HepG2 (cell line): ENCODE measurements around the gene ESYT2. TPM values are rescaled to one million over a fixed set of nuclear protein-coding genes. Genes with fewer than 3 reads are reported as not detected.
A peak's percentile ranks its signal among the peaks of the same experiment; 100 is the strongest.

Experiments
- ATAC-seq: fragments of 200-7000 bp; cut with Tn5 transposase; 3 replicates; pipeline ENCODE4 v1.9.1; 2020; ENCODE audit warnings: mild to moderate bottlenecking, moderate library complexity
- BruUV-seq: library from RNA; stranded (reverse); fragments of 400-500 nt; replicated peaks from 2 replicates; lab custom pipeline; 2021; lab: Mats Ljungman, UMichigan
- CTCF ChIA-PET: fragments of 300-600 bp; formaldehyde crosslinking; extraction: SDS; loops from one replicate; lab custom pipeline; 2021; ENCODE audit warnings: low total read pairs, inconsistent platforms, low intra/inter-chr PET ratio; lab: Yijun Ruan, JAX
- POLR2A ChIA-PET: fragments of 350-600 bp; sonication (Branson Sonifier 250); formaldehyde crosslinking; loops from one replicate; lab custom pipeline; 2020; ENCODE audit warnings: antibody characterized with exemption, inconsistent platforms; lab: Yijun Ruan, JAX
- DNase-seq: peaks from one replicate; pipeline ENCODE4 v3.0.0-alpha.2; 2015; ENCODE audit warnings: low spot score
- FAIRE-seq: peaks from 3 replicates; lab custom pipeline; 2011; peaks lifted over from hg19 to GRCh38; lab: Jason Lieb, UNC
- H2AFZ ChIP-seq: one replicate; pipeline ENCODE4 v1.6.1; 2011; ENCODE audit warnings: low read length, inconsistent platforms
- H3K27ac ChIP-seq: fragments of 300-600 bp; 3 replicates; pipeline ENCODE4 v1.8.0; 2011; ENCODE audit warnings: mixed run types, mild to moderate bottlenecking, mixed read lengths, low read length, inconsistent platforms; ENCODE audit not compliant: insufficient read depth; ENCODE audit errors: extremely low read length
- H3K27me3 ChIP-seq, 2 experiments: fragments of 200-600 bp in 1 of 2; 2 replicates in 1 of 2; 3 replicates in 1 of 2; pipeline versions ENCODE4 v1.6.0 to v1.8.0; 2011; ENCODE audit warnings: low read length in 2 of 2, mild to moderate bottlenecking in 2 of 2, moderate library complexity in 2 of 2, inconsistent platforms in 1 of 2; ENCODE audit not compliant: insufficient read depth in 2 of 2, control insufficient read depth in 1 of 2
- H3K36me3 ChIP-seq, 2 experiments: fragments of 200-600 bp in 1 of 2; replicated peaks in 1 of 2; 2 replicates in 1 of 2; 3 replicates in 1 of 2; pipeline versions ENCODE4 v1.5.1 to v1.8.0; 2011; ENCODE audit warnings: low read length in 2 of 2, inconsistent platforms in 1 of 2; ENCODE audit not compliant: insufficient read depth in 2 of 2, control insufficient read depth in 1 of 2
- H3K4me1 ChIP-seq: 2 replicates; pipeline ENCODE4 v1.5.1; 2012; ENCODE audit warnings: low read length, inconsistent platforms; ENCODE audit not compliant: insufficient read depth
- H3K4me2 ChIP-seq: 2 replicates; pipeline ENCODE4 v1.6.0; 2011; ENCODE audit warnings: low read depth, low read length, inconsistent platforms
- H3K4me3 ChIP-seq, 3 experiments: fragments of 200-600 bp in 1 of 3; sonication (generic), shearing (Covaris generic) in 1 of 3; replicated peaks in 1 of 3; 2 replicates each; pipeline ENCODE4 v1.5.1; 2011 to 2016; ENCODE audit warnings: low read length in 3 of 3, inconsistent platforms in 2 of 3, low read depth in 2 of 3, mild to moderate bottlenecking in 2 of 3, control low read depth in 1 of 3, mixed read lengths in 1 of 3; ENCODE audit not compliant: insufficient read depth in 1 of 3
- H3K79me2 ChIP-seq: one replicate; pipeline ENCODE4 v1.6.1; 2011; ENCODE audit warnings: low read length, inconsistent platforms; ENCODE audit not compliant: insufficient read depth
- H3K9ac ChIP-seq: 2 replicates; pipeline ENCODE4 v1.6.0; 2011; ENCODE audit warnings: mild to moderate bottlenecking, low read depth, low read length, inconsistent platforms; ENCODE audit not compliant: insufficient read depth
- H3K9me3 ChIP-seq: 2 replicates; pipeline ENCODE4 v1.5.1; 2012; ENCODE audit warnings: mild to moderate bottlenecking, low read length
- H4K20me1 ChIP-seq: 2 replicates; pipeline ENCODE4 v1.6.0; 2011; ENCODE audit warnings: inconsistent platforms, mild to moderate bottlenecking, low read length, moderate library complexity; ENCODE audit not compliant: insufficient read depth
- JARID2 ChIP-seq: sonication (generic); formaldehyde crosslinking; IDR thresholded peaks from 2 replicates; pipeline ENCODE4 v1.8.1; 2023; ENCODE audit warnings: missing genetic modification reagents, inconsistent platforms; ENCODE audit not compliant: insufficient replicate concordance
- MIXL1 ChIP-seq: IDR thresholded peaks from 2 replicates; pipeline ENCODE4 v1.6.1; 2016
- NR2F6 ChIP-seq, 2 experiments: IDR thresholded peaks; 2 replicates each; pipeline ENCODE4 v1.6.1; 2016; ENCODE audit warnings: antibody characterized with exemption in 1 of 2, mild to moderate bottlenecking in 1 of 2
- POGZ ChIP-seq: sonication (generic); formaldehyde crosslinking; IDR thresholded peaks from 2 replicates; pipeline ENCODE4 v1.4.0; 2020; ENCODE audit warnings: mild to moderate bottlenecking, missing genetic modification reagents
- RORA ChIP-seq: sonication (generic); formaldehyde crosslinking; IDR thresholded peaks from 2 replicates; pipeline ENCODE4 v1.5.0; 2020; ENCODE audit warnings: mild to moderate bottlenecking, missing genetic modification reagents, moderate library complexity
- SOX13 ChIP-seq, 3 experiments: fragments of 450-650 bp in 1 of 3; sonication (generic) in 1 of 3; formaldehyde crosslinking in 1 of 3; IDR thresholded peaks in 2 of 3; conservative IDR thresholded peaks in 1 of 3; 2 replicates each; pipeline versions ENCODE4 v1.5.0 to v1.6.1; 2016 to 2020; ENCODE audit warnings: antibody characterized with exemption in 1 of 3, mild to moderate bottlenecking in 1 of 3, missing compliant biosample characterization in 1 of 3, missing genetic modification reagents in 1 of 3, moderate library complexity in 1 of 3
- ZBTB38 ChIP-seq: sonication (generic); formaldehyde crosslinking; IDR thresholded peaks from 2 replicates; pipeline ENCODE4 v1.5.1; 2020; ENCODE audit warnings: mild to moderate bottlenecking, missing genetic modification reagents
- ZFYVE20 ChIP-seq: sonication (generic); formaldehyde crosslinking; IDR thresholded peaks from 2 replicates; pipeline ENCODE4 v1.8.0; 2023; ENCODE audit warnings: low read depth, mild to moderate bottlenecking, moderate library complexity, missing genetic modification reagents, borderline replicate concordance
- ZNF205 ChIP-seq: IDR thresholded peaks from 2 replicates; pipeline ENCODE4 v1.6.1; 2018; ENCODE audit warnings: missing biosample characterization, missing genetic modification reagents
- ZNF263 ChIP-seq: sonication (generic); formaldehyde crosslinking; IDR thresholded peaks from 2 replicates; pipeline ENCODE4 v1.4.0; 2020; ENCODE audit warnings: missing genetic modification reagents
- WGBS: methylation state at CpG from one replicate; pipeline ENCODE4 v1.1.6; 2017; ENCODE audit warnings: low lambda C conversion rate; 5-methylcytosine and 5-hydroxymethylcytosine counted together
- in situ Hi-C: cut with HindIII; loops from 2 replicates; pipeline ENCODE4 v1.10.0; 2017; ENCODE audit warnings: low pct_unique_long_range_greater_than_20kb; ENCODE audit not compliant: extremely low pct_ligation_motif_present
- intact Hi-C: fragments of 100-400 bp; cut with micrococcal nuclease; formaldehyde crosslinking; loops from one replicate; pipeline ENCODE4 v1.10.0; 2022; ENCODE audit not compliant: unreplicated experiment
- polyA plus RNA-seq, 8 experiments: library from polyadenylated mRNA; depleted of rRNA in 3 of 8; stranded (reverse) in 7 of 8; unstranded in 1 of 8; fragments of >200 nt; fragmentation: Illumina TruSeq in 4 of 8; extraction: Trizol in 4 of 8; gene quantifications; 2 replicates each; pipeline versions ENCODE4 v1.2.1 to v1.2.3, GENCODE V29; 2011 to 2016; ENCODE audit warnings: low read depth in 4 of 8, missing spikeins in 1 of 8, mixed read lengths in 1 of 8; ENCODE audit not compliant: insufficient read depth in 1 of 8
- total RNA-seq, 5 experiments: library from RNA; depleted of rRNA; stranded (reverse); fragments of >200 nt; fragmentation: Illumina TruSeq; extraction: Trizol; gene quantifications; 2 replicates each; pipeline ENCODE4 v1.2.3, GENCODE V29; 2016; ENCODE audit warnings: low read depth in 1 of 5
- TF ChIP-seq, protein P1 (sequence below): sonication (generic); formaldehyde crosslinking; IDR thresholded peaks from 2 replicates; pipeline ENCODE4 v1.4.0; 2020; ENCODE audit warnings: missing genetic modification reagents
- TF ChIP-seq, protein P2 (sequence below): sonication (generic); formaldehyde crosslinking; IDR thresholded peaks from 2 replicates; pipeline ENCODE4 v1.4.0; 2020; ENCODE audit warnings: missing genetic modification reagents, borderline replicate concordance

Gene ESYT2
- total and polyA plus RNA-seq, 2 of the 13 experiments (the other 11 are each of a cell fraction or from before 2014, with no cell fraction given): 28.5 to 37.3 TPM

- no peak for FAIRE-seq
- 78% methylated on average over 4 of the region's 4 CpGs for WGBS
- BruUV-seq: no TSS peak
These were observed 5.3 kb downstream of the ESYT2 start for GRCh38 chr7:158824028-158824427.

GRCh38 chr7:158821171-158822031 is 7.9 kb downstream of the ESYT2 start:
- peak overlapping the region in 1 of 3 experiments; percentile 22; a peak in 1 of 6 replicates for H3K4me3 ChIP-seq
- 73% methylated on average over 14 of the region's 14 CpGs for WGBS
- TF ChIP-seq ZBTB38 (CRISPR knock-in tag): peak; percentile 55; the same call in 1 of the 2 replicates
- TF ChIP-seq RORA (CRISPR knock-in tag): no peak
- TF ChIP-seq MIXL1 (CRISPR knock-in tag): no peak
- TF ChIP-seq, protein P1, sequence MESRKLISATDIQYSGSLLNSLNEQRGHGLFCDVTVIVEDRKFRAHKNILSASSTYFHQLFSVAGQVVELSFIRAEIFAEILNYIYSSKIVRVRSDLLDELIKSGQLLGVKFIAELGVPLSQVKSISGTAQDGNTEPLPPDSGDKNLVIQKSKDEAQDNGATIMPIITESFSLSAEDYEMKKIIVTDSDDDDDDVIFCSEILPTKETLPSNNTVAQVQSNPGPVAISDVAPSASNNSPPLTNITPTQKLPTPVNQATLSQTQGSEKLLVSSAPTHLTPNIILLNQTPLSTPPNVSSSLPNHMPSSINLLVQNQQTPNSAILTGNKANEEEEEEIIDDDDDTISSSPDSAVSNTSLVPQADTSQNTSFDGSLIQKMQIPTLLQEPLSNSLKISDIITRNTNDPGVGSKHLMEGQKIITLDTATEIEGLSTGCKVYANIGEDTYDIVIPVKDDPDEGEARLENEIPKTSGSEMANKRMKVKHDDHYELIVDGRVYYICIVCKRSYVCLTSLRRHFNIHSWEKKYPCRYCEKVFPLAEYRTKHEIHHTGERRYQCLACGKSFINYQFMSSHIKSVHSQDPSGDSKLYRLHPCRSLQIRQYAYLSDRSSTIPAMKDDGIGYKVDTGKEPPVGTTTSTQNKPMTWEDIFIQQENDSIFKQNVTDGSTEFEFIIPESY (CRISPR knock-in tag): peak; percentile 85
- peak; percentile 39; the same call in 1 of the 2 replicates for TF ChIP-seq ZNF263 (CRISPR knock-in tag)
- no peak for TF ChIP-seq NR2F6 (IDR thresholded peaks at IDR 0.05)
- TF ChIP-seq NR2F6 (CRISPR knock-in tag; IDR thresholded peaks at IDR 0.05): no peak
- no peak for TF ChIP-seq SOX13 (IDR thresholded peaks at IDR 0.05)
- peak in 1 of 2 experiments; percentile 34; a peak in 1 of 4 replicates for TF ChIP-seq SOX13 (CRISPR knock-in tag; conservative IDR thresholded peaks at IDR 0.05 in 1 of 2, IDR thresholded peaks at IDR 0.05 in 1 of 2)
- TF ChIP-seq ZNF205 (CRISPR knock-in tag): no peak

More at GRCh38 chr7:158824028-158824427, 5.3 kb downstream of the ESYT2 start:
- TF ChIP-seq, protein P2, sequence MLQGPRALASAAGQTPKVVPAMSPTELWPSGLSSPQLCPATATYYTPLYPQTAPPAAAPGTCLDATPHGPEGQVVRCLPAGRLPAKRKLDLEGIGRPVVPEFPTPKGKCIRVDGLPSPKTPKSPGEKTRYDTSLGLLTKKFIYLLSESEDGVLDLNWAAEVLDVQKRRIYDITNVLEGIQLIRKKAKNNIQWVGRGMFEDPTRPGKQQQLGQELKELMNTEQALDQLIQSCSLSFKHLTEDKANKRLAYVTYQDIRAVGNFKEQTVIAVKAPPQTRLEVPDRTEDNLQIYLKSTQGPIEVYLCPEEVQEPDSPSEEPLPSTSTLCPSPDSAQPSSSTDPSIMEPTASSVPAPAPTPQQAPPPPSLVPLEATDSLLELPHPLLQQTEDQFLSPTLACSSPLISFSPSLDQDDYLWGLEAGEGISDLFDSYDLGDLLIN (CRISPR knock-in tag): no peak
- no peak for TF ChIP-seq JARID2 (CRISPR knock-in tag)
- no peak for TF ChIP-seq POGZ
- no peak for TF ChIP-seq ZFYVE20 (CRISPR knock-in tag)
- Histone ChIP-seq H3K4me2 (no peak overlapping the region), H3K9ac (no peak overlapping the region), H3K79me2 (peaks cover 88% of the 10 kb centered on the region), H3K9me3 (no peaks in the 10 kb centered on the region), H2AFZ (no peak overlapping the region), H4K20me1 (peaks cover 17% of the 10 kb centered on the region), H3K27ac (no peak overlapping the region), H3K4me1 (peaks cover 66% of the 10 kb centered on the region), H3K4me3 (no peak overlapping the region), H3K36me3 (no peaks in the 10 kb centered on the region), H3K27me3 (no peaks in the 10 kb centered on the region)
- intact Hi-C loops: no loop called here
- DNase-seq: no peak
- POLR2A ChIA-PET: no interaction called here
- CTCF ChIA-PET: no interaction called here
- in situ Hi-C loops: no loop called here
- no peak for ATAC-seq

More at GRCh38 chr7:158821171-158822031, 7.9 kb downstream of the ESYT2 start:
- POLR2A ChIA-PET: interaction anchor here (1.5 kb wide), 1 partner anchor 9 kb away, joined by 3 read pairs; no protein-coding TSS in a partner anchor
- ATAC-seq (no peak), FAIRE-seq (no peak), DNase-seq (peak; percentile 55)
- Histone ChIP-seq H3K4me1 (peaks cover 78% of the 10 kb centered on the region), H3K36me3 (no peaks in the 10 kb centered on the region; a peak in 1 of 5 replicates), H3K27ac (peak overlapping the region; percentile 34), H3K9ac (peak overlapping the region; percentile 6; the same call in 1 of the 2 replicates), H3K4me2 (peak overlapping the region; percentile 47; the same call in 1 of the 2 replicates), H4K20me1 (peaks cover 14% of the 10 kb centered on the region; the same call in 1 of the 2 replicates), H3K9me3 (no peaks in the 10 kb centered on the region), H3K27me3 (no peaks in the 10 kb centered on the region), H2AFZ (no peak overlapping the region), H3K79me2 (peaks cover 89% of the 10 kb centered on the region)
- CTCF ChIA-PET: no interaction called here
- BruUV-seq: no TSS peak
- intact Hi-C loops (no loop called here), in situ Hi-C loops (no loop called here)
